ENCODE results near the gene FPR1.

GRCh38 chr19:51714848-51715247 is 36.8 kb downstream of the FPR1 start:
- TF ChIP-seq CTCF (IDR thresholded peaks at IDR 0.05; ENCODE audit: low read depth, low read length, poor library complexity, severe bottlenecking) (no peak), EZH2phosphoT487 (IDR thresholded peaks at IDR 0.05; ENCODE audit: borderline replicate concordance, low read length) (no peak)

Measured in DOHH2 (cell line).